SK-N-SH (cell line): ENCODE data around the gene LHFPL6. TPM values are rescaled to one million over a fixed set of nuclear protein-coding genes. Genes with fewer than 3 reads are reported as not detected.

Experiments used
- CTCF ChIA-PET: fragments of 300-600, 350-600 bp; formaldehyde crosslinking; extraction: SDS; loops from one replicate; lab custom pipeline; 2021; lab: Yijun Ruan, JAX
- POLR2A ChIA-PET: fragments of 350-600 bp; sonication (Branson Sonifier 250); formaldehyde crosslinking; extraction: SDS; loops from one replicate; lab custom pipeline; 2020; ENCODE audit warnings: antibody characterized with exemption, inconsistent platforms; lab: Yijun Ruan, JAX
- DNase-seq: peaks from one replicate; pipeline ENCODE4 v3.0.0; 2012
- H2AFZ ChIP-seq: fragments of 200-600 bp; sonication (generic); 2 replicates; pipeline ENCODE4 v1.8.1; 2016; ENCODE audit warnings: antibody characterized with exemption, mild to moderate bottlenecking, low read depth
- H3F3A ChIP-seq: fragments of 200-600 bp; sonication (generic); replicated peaks from 2 replicates; pipeline ENCODE3; 2016; ENCODE audit warnings: antibody characterized with exemption, mild to moderate bottlenecking; ENCODE audit not compliant: insufficient read depth
- H3K27ac ChIP-seq, 2 experiments: fragments of 200-500 bp in 1 of 2; fragments of 200-600 bp in 1 of 2; sonication (Bioruptor generic) in 1 of 2; sonication (generic), shearing (Covaris generic) in 1 of 2; 2 replicates each; pipeline versions ENCODE4 v1.5.1 to v1.6.1; 2014 to 2016; ENCODE audit warnings: low read depth in 2 of 2, inconsistent platforms in 1 of 2, low read length in 1 of 2, mild to moderate bottlenecking in 1 of 2, mixed read lengths in 1 of 2
- H3K27me3 ChIP-seq: fragments of 200-600 bp; sonication (generic), shearing (Covaris generic); 2 replicates; pipeline ENCODE4 v1.6.1; 2016; ENCODE audit warnings: mixed run types; ENCODE audit not compliant: insufficient read depth
- H3K36me3 ChIP-seq, 2 experiments: fragments of 200-500 bp in 1 of 2; fragments of 200-600 bp in 1 of 2; sonication (Bioruptor generic) in 1 of 2; sonication (generic) in 1 of 2; replicated peaks in 1 of 2; 2 replicates each; pipeline versions ENCODE3 to v1.5.1; 2014 to 2016; ENCODE audit warnings: low read length in 1 of 2, mild to moderate bottlenecking in 1 of 2; ENCODE audit not compliant: insufficient read depth in 2 of 2, control insufficient read depth in 1 of 2
- H3K4me1 ChIP-seq, 2 experiments: fragments of 200-500 bp in 1 of 2; fragments of 200-600 bp in 1 of 2; sonication (Bioruptor generic) in 1 of 2; sonication (generic), shearing (Covaris generic) in 1 of 2; 2 replicates each; pipeline versions ENCODE4 v1.5.1 to v1.6.1; 2014 to 2016; ENCODE audit warnings: low read depth in 1 of 2, low read length in 1 of 2, mixed run types in 1 of 2; ENCODE audit not compliant: insufficient read depth in 2 of 2, control insufficient read depth in 1 of 2
- H3K4me2 ChIP-seq: fragments of 200-600 bp; sonication (generic), shearing (Covaris generic); 2 replicates; pipeline ENCODE4 v1.6.1; 2017; ENCODE audit warnings: mixed run types
- H3K4me3 ChIP-seq, 2 experiments: fragments of 200-500 bp in 1 of 2; fragments of 200-600 bp in 1 of 2; sonication (Bioruptor generic) in 1 of 2; sonication (generic), shearing (Covaris generic) in 1 of 2; 2 replicates each; pipeline versions ENCODE4 v1.5.1 to v1.8.1; 2014 to 2016; ENCODE audit warnings: low read depth in 2 of 2, inconsistent platforms in 1 of 2, low read length in 1 of 2, mild to moderate bottlenecking in 1 of 2, mixed read lengths in 1 of 2, moderate library complexity in 1 of 2
- H3K79me2 ChIP-seq: fragments of 200-600 bp; sonication (generic); 2 replicates; pipeline ENCODE4 v1.8.1; 2017; ENCODE audit warnings: mild to moderate bottlenecking; ENCODE audit not compliant: insufficient read depth
- H3K9ac ChIP-seq: fragments of 200-600 bp; sonication (generic); 2 replicates; pipeline ENCODE4 v1.6.1; 2017; ENCODE audit warnings: mixed run types
- H3K9me2 ChIP-seq: fragments of 200-600 bp; sonication (generic); 2 replicates; pipeline ENCODE4 v1.6.1; 2017; ENCODE audit warnings: mixed run types
- H3K9me3 ChIP-seq: fragments of 200-600 bp; sonication (generic); 2 replicates; pipeline ENCODE4 v1.6.1; 2017; ENCODE audit warnings: mixed run types, mild to moderate bottlenecking, moderate library complexity
- H4K20me1 ChIP-seq: fragments of 200-600 bp; sonication (generic); 2 replicates; pipeline ENCODE4 v1.6.1; 2017; ENCODE audit warnings: mild to moderate bottlenecking, mixed run types; ENCODE audit not compliant: insufficient read depth
- CHD2 ChIP-seq: fragments of 150-350 bp; IDR thresholded peaks from 2 replicates; pipeline ENCODE4 v1.6.1; 2018; ENCODE audit warnings: low read length; ENCODE audit not compliant: partially characterized antibody
- EZH2phosphoT487 ChIP-seq: fragments of 200-600 bp; sonication (generic); IDR thresholded peaks from 2 replicates; pipeline ENCODE4 v1.6.1; 2017; ENCODE audit warnings: low read depth, mixed run types, mild to moderate bottlenecking, antibody characterized with exemption, moderate library complexity, borderline replicate concordance
- FOSL2 ChIP-seq: IDR thresholded peaks from 2 replicates; pipeline ENCODE4 v1.4.0; 2012; ENCODE audit warnings: low read depth, mild to moderate bottlenecking, moderate library complexity, borderline replicate concordance
- FOXM1 ChIP-seq: IDR thresholded peaks from 2 replicates; pipeline ENCODE4 v1.4.0; 2012; ENCODE audit warnings: low read depth, mild to moderate bottlenecking
- GABPA ChIP-seq: IDR thresholded peaks from 2 replicates; pipeline ENCODE4 v1.4.0; 2012; ENCODE audit warnings: low read depth, mild to moderate bottlenecking
- IRF3 ChIP-seq: fragments of 150-350 bp; IDR thresholded peaks from 2 replicates; pipeline ENCODE4 v1.6.1; 2016; ENCODE audit warnings: mild to moderate bottlenecking, low read depth, low read length
- MAX ChIP-seq: IDR thresholded peaks from 2 replicates; pipeline ENCODE4 v1.4.0; 2012; ENCODE audit warnings: low read depth
- MEF2A ChIP-seq: IDR thresholded peaks from 2 replicates; pipeline ENCODE4 v1.4.0; 2012; ENCODE audit warnings: low read depth, borderline replicate concordance
- POLR2AphosphoS5 ChIP-seq: IDR thresholded peaks from 2 replicates; pipeline ENCODE4 v1.6.1; 2012; ENCODE audit warnings: low read depth, low read length
- REST ChIP-seq: IDR thresholded peaks from 2 replicates; pipeline ENCODE4 v1.6.1; 2012; ENCODE audit warnings: mild to moderate bottlenecking, low read depth, low read length, moderate library complexity
- RFX5 ChIP-seq: IDR thresholded peaks from 2 replicates; pipeline ENCODE4 v1.6.1; 2012; ENCODE audit warnings: mild to moderate bottlenecking, improper control_type of control experiment, low read length
- SIN3A ChIP-seq: IDR thresholded peaks from 2 replicates; pipeline ENCODE4 v1.6.1; 2012; ENCODE audit warnings: low read depth, mild to moderate bottlenecking, low read length, moderate library complexity, borderline replicate concordance
- TAF1 ChIP-seq: IDR thresholded peaks from 2 replicates; pipeline ENCODE4 v1.6.1; 2012; ENCODE audit warnings: low read depth, mild to moderate bottlenecking, low read length, moderate library complexity, borderline replicate concordance
- USF1 ChIP-seq: IDR thresholded peaks from 2 replicates; pipeline ENCODE4 v1.4.0; 2012; ENCODE audit warnings: low read depth, borderline replicate concordance
- ZBTB33 ChIP-seq: IDR thresholded peaks from 2 replicates; pipeline ENCODE4 v1.4.0; 2012; ENCODE audit warnings: low read depth, borderline replicate concordance
- polyA plus RNA-seq, 3 experiments: library from polyadenylated mRNA; depleted of rRNA; stranded (reverse); fragments of >200 nt; gene quantifications; 2 replicates each; pipeline ENCODE4 v1.2.3, GENCODE V29; 2012

Gene LHFPL6
- polyA plus RNA-seq, 1 of the 3 experiments (the other 2 are of a cell fraction), result 22.2 TPM

- TF ChIP-seq MEF2A (no peak), REST (no peak), USF1 (no peak), FOSL2 (no peak), ZBTB33 (no peak), GABPA (no peak), SIN3A (no peak), TAF1 (no peak), RFX5 (no peak), IRF3 (no peak), FOXM1 (no peak), MAX (no peak), EZH2phosphoT487 (no peak), POLR2AphosphoS5 (no peak), CHD2 (no peak)
- H3K4me3 ChIP-seq, result no peak overlapping the region
- H4K20me1 ChIP-seq, result no peaks in the 10 kb centered on the region
- no peaks in the 10 kb centered on the region for H3K36me3 ChIP-seq
- H3K27me3 ChIP-seq, result no peaks in the 10 kb centered on the region
- no peak overlapping the region for H3K9ac ChIP-seq
- H3K4me2 ChIP-seq, result no peak overlapping the region
- H3K79me2 ChIP-seq, result no peaks in the 10 kb centered on the region
- H3K9me2 ChIP-seq, result no peaks in the 10 kb centered on the region
- POLR2A ChIA-PET, result no interaction called here
- no peak overlapping the region for H3K27ac ChIP-seq
- no peak for DNase-seq
- peaks cover 0 to 41% of the 10 kb centered on the region in 2 experiments; a peak in 1 of 4 replicates for H3K4me1 ChIP-seq
- no peaks in the 10 kb centered on the region for H3K9me3 ChIP-seq
- no peak overlapping the region for H2AFZ ChIP-seq
- CTCF ChIA-PET, result interaction anchor here (1.3 to 2.2 kb wide), 2 partner anchors 13 to 128 kb away, joined by 4 read pairs; no protein-coding TSS in a partner anchor
- H3F3A ChIP-seq, result peaks cover 17% of the 10 kb centered on the region
These were observed 119.7 kb downstream of the LHFPL6 start for GRCh38 chr13:39483326-39483725.
